IMR-90 (cell line): ENCODE data around the gene SEPTIN10. TPM values are rescaled to one million over a fixed set of nuclear protein-coding genes. Genes with fewer than 3 reads are reported as not detected.

Experiments
- ATAC-seq: fragments of 200-7000 bp; cut with Tn5 transposase; 2 replicates; pipeline ENCODE4 v1.9.1; 2020; ENCODE audit warnings: low read depth, mild to moderate bottlenecking, moderate library complexity
- BruUV-seq: library from RNA; stranded (reverse); fragments of 400-500 nt; replicated peaks from 2 replicates; lab custom pipeline; 2021; lab: Mats Ljungman, UMichigan
- CTCF ChIA-PET: fragments of 300-600 bp; formaldehyde crosslinking; extraction: SDS; loops from one replicate; lab custom pipeline; 2021; ENCODE audit warnings: antibody characterized with exemption; lab: Yijun Ruan, JAX
- POLR2A ChIA-PET: fragments of 300-600 bp; sonication (Branson Sonifier 250); formaldehyde crosslinking; loops from one replicate; lab custom pipeline; 2022; ENCODE audit warnings: antibody characterized with exemption; ENCODE audit not compliant: unreplicated experiment; lab: Charles Lee
- DNase-seq: peaks from one replicate; pipeline ENCODE4 v3.0.0; 2013
- H2AFZ ChIP-seq: replicated peaks from 2 replicates; pipeline ENCODE3; 2013; ENCODE audit warnings: low read length, mild to moderate bottlenecking; ENCODE audit not compliant: poor library complexity
- H2AK5ac ChIP-seq: 2 replicates; pipeline ENCODE4 v1.6.1; 2013; ENCODE audit warnings: low read depth, low read length, inconsistent platforms
- H2AK9ac ChIP-seq: replicated peaks from 2 replicates; pipeline ENCODE3; 2013; ENCODE audit warnings: mild to moderate bottlenecking, low read depth, low read length, moderate library complexity; ENCODE audit not compliant: poor library complexity
- H2BK120ac ChIP-seq: 2 replicates; pipeline ENCODE4 v1.6.1; 2013; ENCODE audit warnings: low read depth, low read length, inconsistent platforms
- H2BK15ac ChIP-seq: 3 replicates; pipeline ENCODE4 v1.6.1; 2013; ENCODE audit warnings: low read depth, low read length, inconsistent platforms
- H2BK20ac ChIP-seq: 2 replicates; pipeline ENCODE4 v1.6.1; 2013; ENCODE audit warnings: low read depth, mild to moderate bottlenecking, inconsistent platforms, low read length, moderate library complexity
- H2BK5ac ChIP-seq: 2 replicates; pipeline ENCODE4 v1.6.1; 2013; ENCODE audit warnings: mild to moderate bottlenecking, low read depth, low read length, inconsistent platforms; ENCODE audit not compliant: poor library complexity, severe bottlenecking
- H3K14ac ChIP-seq: replicated peaks from 2 replicates; pipeline ENCODE4 v1.6.1; 2013; ENCODE audit warnings: low read depth, low read length, inconsistent platforms
- H3K18ac ChIP-seq: 2 replicates; pipeline ENCODE4 v1.6.1; 2013; ENCODE audit warnings: low read depth, low read length, control low read depth
- H3K23ac ChIP-seq: 2 replicates; pipeline ENCODE4 v1.6.1; 2013; ENCODE audit warnings: low read depth, low read length, inconsistent platforms
- H3K27ac ChIP-seq: 2 replicates; pipeline ENCODE4 v1.5.1; 2013; ENCODE audit warnings: mild to moderate bottlenecking, control low read depth, low read length; ENCODE audit not compliant: insufficient read depth
- H3K27me3 ChIP-seq: 2 replicates; pipeline ENCODE4 v1.6.1; 2013; ENCODE audit warnings: low read length; ENCODE audit not compliant: control insufficient read depth, insufficient read depth
- H3K36me3 ChIP-seq: 2 replicates; pipeline ENCODE4 v1.6.1; 2013; ENCODE audit warnings: low read length, mixed read lengths; ENCODE audit not compliant: control insufficient read depth, insufficient read depth
- H3K4ac ChIP-seq: 2 replicates; pipeline ENCODE4 v1.6.1; 2013; ENCODE audit warnings: low read depth, low read length, inconsistent platforms
- H3K4me1 ChIP-seq: 2 replicates; pipeline ENCODE4 v1.6.1; 2013; ENCODE audit warnings: low read length, mixed read lengths; ENCODE audit not compliant: control insufficient read depth, insufficient read depth
- H3K4me2 ChIP-seq: 2 replicates; pipeline ENCODE4 v1.6.1; 2013; ENCODE audit warnings: low read depth, mild to moderate bottlenecking, control low read depth, low read length, moderate library complexity
- H3K4me3 ChIP-seq: 2 replicates; pipeline ENCODE4 v1.5.1; 2013; ENCODE audit warnings: low read depth, mild to moderate bottlenecking, control low read depth, low read length, moderate library complexity; ENCODE audit not compliant: insufficient read depth
- H3K56ac ChIP-seq: 2 replicates; pipeline ENCODE4 v1.6.1; 2013; ENCODE audit warnings: low read length, inconsistent platforms; ENCODE audit not compliant: insufficient read depth; ENCODE audit errors: extremely low read depth
- H3K79me1 ChIP-seq, 2 experiments: 2 replicates each; pipeline ENCODE4 v1.6.1; 2013; ENCODE audit warnings: low read length in 2 of 2, inconsistent platforms in 1 of 2, low read depth in 1 of 2
- H3K9ac ChIP-seq: 2 replicates; pipeline ENCODE4 v1.6.1; 2013; ENCODE audit warnings: low read depth, low read length, control low read depth
- H3K9me1 ChIP-seq: 2 replicates; pipeline ENCODE4 v1.6.1; 2013; ENCODE audit warnings: low read length, inconsistent platforms; ENCODE audit not compliant: insufficient read depth
- H3K9me3 ChIP-seq: 2 replicates; pipeline ENCODE4 v1.6.1; 2013; ENCODE audit warnings: low read length; ENCODE audit not compliant: control insufficient read depth, insufficient read depth
- H4K20me1 ChIP-seq: 2 replicates; pipeline ENCODE4 v1.6.1; 2013; ENCODE audit warnings: low read length, inconsistent platforms; ENCODE audit not compliant: insufficient read depth
- H4K5ac ChIP-seq: 2 replicates; pipeline ENCODE4 v1.6.1; 2013; ENCODE audit warnings: mild to moderate bottlenecking, low read depth, low read length, control low read depth
- H4K8ac ChIP-seq, 2 experiments: 2 replicates each; pipeline ENCODE4 v1.6.1; 2013; ENCODE audit warnings: low read depth in 2 of 2, low read length in 2 of 2, control low read depth in 1 of 2, inconsistent platforms in 1 of 2
- H4K91ac ChIP-seq: 2 replicates; pipeline ENCODE4 v1.6.1; 2013; ENCODE audit warnings: low read depth, low read length, inconsistent platforms; ENCODE audit not compliant: insufficient read depth
- BHLHE40 ChIP-seq: fragments of 150-350 bp; IDR thresholded peaks from 2 replicates; pipeline ENCODE4 v1.6.1; 2016; ENCODE audit warnings: mild to moderate bottlenecking, low read depth, low read length
- CEBPB ChIP-seq: IDR thresholded peaks from 2 replicates; pipeline ENCODE4 v1.6.1; 2012; ENCODE audit warnings: low read depth, low read length, improper control_type of control experiment
- CHD1 ChIP-seq: IDR thresholded peaks from 2 replicates; pipeline ENCODE4 v1.6.1; 2012; ENCODE audit warnings: low read depth, low read length, improper control_type of control experiment
- FOS ChIP-seq: fragments of 150-350 bp; IDR thresholded peaks from 2 replicates; pipeline ENCODE4 v1.6.1; 2016; ENCODE audit warnings: low read depth, low read length
- MAFK ChIP-seq: IDR thresholded peaks from 2 replicates; pipeline ENCODE4 v1.6.1; 2012; ENCODE audit warnings: low read depth, low read length, improper control_type of control experiment
- MAZ ChIP-seq: IDR thresholded peaks from 2 replicates; pipeline ENCODE4 v1.6.1; 2012; ENCODE audit warnings: low read depth, mild to moderate bottlenecking, low read length, improper control_type of control experiment, moderate library complexity, borderline replicate concordance
- MXI1 ChIP-seq: IDR thresholded peaks from 2 replicates; pipeline ENCODE4 v1.6.1; 2012; ENCODE audit warnings: low read depth, mild to moderate bottlenecking, low read length, moderate library complexity, borderline replicate concordance
- NFE2L2 ChIP-seq: fragments of 150-350 bp; IDR thresholded peaks from 2 replicates; pipeline ENCODE4 v1.6.1; 2016; ENCODE audit warnings: low read depth, mild to moderate bottlenecking, low read length
- POLR2A ChIP-seq: IDR thresholded peaks from 2 replicates; pipeline ENCODE4 v1.6.1; 2012; ENCODE audit warnings: mild to moderate bottlenecking, low read depth, low read length
- RCOR1 ChIP-seq: IDR thresholded peaks from 2 replicates; pipeline ENCODE4 v1.6.1; 2012; ENCODE audit warnings: mild to moderate bottlenecking, low read length, improper control_type of control experiment; ENCODE audit not compliant: insufficient replicate concordance
- SMC3 ChIP-seq: fragments of 150-350 bp; IDR thresholded peaks from 2 replicates; pipeline ENCODE4 v1.6.1; 2016; ENCODE audit warnings: low read depth, mild to moderate bottlenecking, antibody characterized with exemption, low read length, moderate library complexity
- WGBS, 2 experiments: methylation state at CpG; one replicate each; pipeline versions ENCODE4 v1.1.5 to v1.1.7; 2013; ENCODE audit warnings: missing lambda C conversion rate in 2 of 2; ENCODE audit not compliant: insufficient read length in 1 of 2; ENCODE audit errors: extremely low coverage in 2 of 2; 5-methylcytosine and 5-hydroxymethylcytosine counted together
- dilution Hi-C: fragments of 300-500 bp; cut with HindIII; formaldehyde crosslinking; loops from one replicate; pipeline ENCODE4 v1.14.3; 2018; ENCODE audit warnings: low sequenced_read_pairs; ENCODE audit not compliant: unreplicated experiment
- in situ Hi-C: fragments of 300-500 bp; cut with MboI; formaldehyde crosslinking; loops from 3 replicates; pipeline ENCODE4 v1.14.3; 2019; ENCODE audit warnings: low sequenced_read_pairs, inconsistent platforms, mixed read lengths
- intact Hi-C: fragments of 100-400 bp; cut with micrococcal nuclease; formaldehyde crosslinking; loops from 2 replicates; pipeline ENCODE4 v1.10.0; 2022
- polyA plus RNA-seq, 3 experiments: library from polyadenylated mRNA; depleted of rRNA; stranded (reverse); fragments of >200 nt; gene quantifications; 2 replicates each; pipeline ENCODE4 v1.2.3, GENCODE V29; 2012; ENCODE audit warnings: low replicate concordance in 1 of 3
- total RNA-seq: library from RNA; depleted of rRNA; stranded (reverse); fragments of >200 nt; gene quantifications from 2 replicates; pipeline ENCODE4 v1.2.3, GENCODE V29; 2012
- TF ChIP-seq, protein P1 (sequence below): conservative IDR thresholded peaks from 2 replicates; pipeline ENCODE4 v1.5.1; 2012; ENCODE audit warnings: mild to moderate bottlenecking, low read depth, low read length, improper control_type of control experiment

Gene SEPTIN10
- total and polyA plus RNA-seq, 2 of the 4 experiments (the other 2 are of a cell fraction), result 55.4 to 82.6 TPM

DNA sequence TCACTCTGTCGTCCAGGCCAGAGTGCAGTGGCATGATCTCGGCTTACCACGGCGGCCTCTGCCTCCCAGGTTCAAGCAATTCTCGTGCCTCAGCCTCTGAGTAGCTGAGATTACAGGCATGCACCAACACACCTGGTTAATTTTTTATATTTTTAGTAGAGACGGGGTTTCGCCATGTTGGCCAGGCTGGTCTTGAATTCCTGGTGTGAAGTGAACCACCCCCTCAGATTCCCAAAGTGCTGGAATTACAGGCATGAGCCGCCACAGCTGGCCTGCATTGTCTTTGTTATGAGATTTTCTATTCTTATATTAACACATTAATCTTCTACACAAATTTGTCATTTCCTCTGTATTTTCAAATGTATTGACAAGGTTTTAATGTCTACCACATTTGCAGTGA is 75.2 kb downstream of the SEPTIN10 start (continued):
- TF ChIP-seq BHLHE40, result no peak
- TF ChIP-seq RCOR1, result no peak
- no peak for TF ChIP-seq NFE2L2

DNA sequence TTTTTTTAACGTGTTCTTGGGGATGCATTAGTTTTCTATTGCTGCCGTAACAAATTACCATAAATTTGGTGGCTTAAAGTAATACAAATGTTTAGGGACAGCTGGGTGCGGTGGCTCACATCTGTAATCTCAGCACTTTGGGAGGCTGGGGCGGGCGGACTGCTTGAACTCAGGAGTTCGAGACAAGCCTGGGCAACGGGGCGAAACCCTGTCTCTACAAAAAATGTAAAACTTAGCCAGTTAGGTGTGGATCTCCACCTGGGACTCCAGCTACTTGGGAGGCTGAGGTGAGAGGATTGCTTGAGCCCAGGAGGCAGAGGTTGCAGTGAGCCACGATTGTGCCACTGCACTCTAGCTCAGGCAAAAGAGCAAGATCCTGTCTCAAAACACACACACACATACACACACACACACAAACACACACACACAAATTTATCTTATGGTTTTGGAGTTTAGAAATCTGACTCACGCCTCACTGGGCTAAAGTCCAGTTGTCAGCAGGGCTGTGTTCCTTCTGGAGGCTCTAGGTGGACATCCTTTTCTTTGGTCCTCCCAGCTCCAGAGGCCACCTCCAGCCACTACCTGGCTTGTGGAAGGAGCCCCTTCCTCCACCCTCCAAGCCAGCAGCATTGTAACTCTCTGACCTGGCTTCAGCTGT is 76.1 kb downstream of the SEPTIN10 start:
- Histone ChIP-seq H3K27ac (no peak overlapping the region), H4K91ac (no peak overlapping the region), H4K8ac (no peak overlapping the region), H2BK20ac (no peak overlapping the region), H3K23ac (no peak overlapping the region), H4K5ac (no peak overlapping the region), H3K36me3 (peaks cover 2% of the 10 kb centered on the region), H3K27me3 (peaks cover 9% of the 10 kb centered on the region), H2BK5ac (no peak overlapping the region), H3K4ac (no peak overlapping the region), H3K79me1 (peaks cover 0 to 4% of the 10 kb centered on the region in 2 experiments; a peak in 1 of 4 replicates), H2BK120ac (no peak overlapping the region), H3K4me3 (no peak overlapping the region), H3K9me1 (peaks cover 8% of the 10 kb centered on the region), H2AK9ac (no peak overlapping the region), H3K56ac (no peak overlapping the region), H3K18ac (no peak overlapping the region), H3K9me3 (no peaks in the 10 kb centered on the region), H2BK15ac (no peak overlapping the region), H4K20me1 (peaks cover 3% of the 10 kb centered on the region; the same call in 1 of the 2 replicates), H3K9ac (no peak overlapping the region), H2AK5ac (no peak overlapping the region), H3K4me1 (peaks cover 6% of the 10 kb centered on the region), H3K14ac (no peak overlapping the region), H2AFZ (no peak overlapping the region), H3K4me2 (no peak overlapping the region)
- dilution Hi-C loops (no loop called here), intact Hi-C loops (no loop called here), in situ Hi-C loops (no loop called here)
- TF ChIP-seq, protein P1, sequence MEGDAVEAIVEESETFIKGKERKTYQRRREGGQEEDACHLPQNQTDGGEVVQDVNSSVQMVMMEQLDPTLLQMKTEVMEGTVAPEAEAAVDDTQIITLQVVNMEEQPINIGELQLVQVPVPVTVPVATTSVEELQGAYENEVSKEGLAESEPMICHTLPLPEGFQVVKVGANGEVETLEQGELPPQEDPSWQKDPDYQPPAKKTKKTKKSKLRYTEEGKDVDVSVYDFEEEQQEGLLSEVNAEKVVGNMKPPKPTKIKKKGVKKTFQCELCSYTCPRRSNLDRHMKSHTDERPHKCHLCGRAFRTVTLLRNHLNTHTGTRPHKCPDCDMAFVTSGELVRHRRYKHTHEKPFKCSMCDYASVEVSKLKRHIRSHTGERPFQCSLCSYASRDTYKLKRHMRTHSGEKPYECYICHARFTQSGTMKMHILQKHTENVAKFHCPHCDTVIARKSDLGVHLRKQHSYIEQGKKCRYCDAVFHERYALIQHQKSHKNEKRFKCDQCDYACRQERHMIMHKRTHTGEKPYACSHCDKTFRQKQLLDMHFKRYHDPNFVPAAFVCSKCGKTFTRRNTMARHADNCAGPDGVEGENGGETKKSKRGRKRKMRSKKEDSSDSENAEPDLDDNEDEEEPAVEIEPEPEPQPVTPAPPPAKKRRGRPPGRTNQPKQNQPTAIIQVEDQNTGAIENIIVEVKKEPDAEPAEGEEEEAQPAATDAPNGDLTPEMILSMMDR, result no peak
- TF ChIP-seq BHLHE40 (no peak), FOS (no peak), CEBPB (no peak), POLR2A (no peak), CHD1 (no peak), MAFK (no peak), MXI1 (no peak), SMC3 (no peak), MAZ (no peak), RCOR1 (no peak)
- BruUV-seq, result no TSS peak
- WGBS, 2 experiments, result no CpG with 5 or more reads among the region's 10 CpGs
- peak; percentile 32 for ATAC-seq
- POLR2A ChIA-PET, result no interaction called here
- CTCF ChIA-PET, result no interaction called here
- peak; percentile 58 for DNase-seq
